HCT116 (cell line): ENCODE measurements around the gene RPL41. TPM values are rescaled to one million over a fixed set of nuclear protein-coding genes. Genes with fewer than 3 reads are reported as not detected.

Source experiments
- ATAC-seq: fragments of 200-7000 bp; cut with Tn5 transposase; 2 replicates; pipeline ENCODE4 v1.9.1; 2020; ENCODE audit warnings: mild to moderate bottlenecking, moderate library complexity
- BruUV-seq: library from RNA; stranded (reverse); fragments of 400-500 nt; replicated peaks from 2 replicates; lab custom pipeline; 2021; lab: Mats Ljungman, UMichigan
- CTCF ChIA-PET: fragments of 300-600 bp; sonication (Branson Sonifier 250); formaldehyde crosslinking; loops from one replicate; lab custom pipeline; 2021; ENCODE audit warnings: antibody characterized with exemption; lab: Charles Lee
- POLR2A ChIA-PET: fragments of 300-600, 350-600 bp; sonication (Branson Sonifier 250); formaldehyde crosslinking; loops from one replicate; lab custom pipeline; 2021; ENCODE audit warnings: antibody characterized with exemption; lab: Charles Lee
- RAD21 ChIA-PET, 2 experiments: fragments of 300-600 bp; sonication (Branson Sonifier 250); formaldehyde crosslinking; loops; one replicate each; lab custom pipeline; 2023; ENCODE audit warnings: low total read pairs in 2 of 2; ENCODE audit not compliant: uncharacterized antibody in 2 of 2, unreplicated experiment in 2 of 2, low non-redundant PET in 1 of 2; lab: Charles Lee
- DNase-seq: peaks from one replicate; pipeline ENCODE4 v3.0.0-alpha.2; 2010; ENCODE audit warnings: low read depth, low spot score
- H2AFZ ChIP-seq: fragments of 200-600 bp; shearing (Covaris generic), sonication (generic); 2 replicates; pipeline ENCODE4 v1.6.1; 2017; ENCODE audit warnings: low read depth, mixed run types, mixed read lengths, antibody characterized with exemption, low read length; ENCODE audit not compliant: poor library complexity, severe bottlenecking
- H3K27ac ChIP-seq: 2 replicates; pipeline ENCODE4 v1.5.1; 2012; ENCODE audit warnings: low read depth, low read length
- H3K27me3 ChIP-seq: fragments of 200-600 bp; sonication (generic); 2 replicates; pipeline ENCODE4 v1.6.1; 2016; ENCODE audit warnings: mixed run types, low read length, mixed read lengths; ENCODE audit not compliant: insufficient read depth
- H3K36me3 ChIP-seq, 2 experiments: fragments of 200-500 bp in 1 of 2; fragments of 200-600 bp in 1 of 2; sonication (Bioruptor generic) in 1 of 2; sonication (generic) in 1 of 2; 2 replicates each; pipeline versions ENCODE4 v1.5.1 to v1.6.1; 2014 to 2016; ENCODE audit warnings: low read length in 2 of 2, inconsistent platforms in 1 of 2, mixed read lengths in 1 of 2, mixed run types in 1 of 2; ENCODE audit not compliant: insufficient read depth in 2 of 2, control insufficient read depth in 1 of 2
- H3K4me1 ChIP-seq, 2 experiments: fragments of 200-600 bp in 1 of 2; sonication (generic) in 1 of 2; 2 replicates each; pipeline versions ENCODE4 v1.5.1 to v1.6.1; 2012 to 2017; ENCODE audit warnings: low read length in 2 of 2, inconsistent platforms in 1 of 2, mild to moderate bottlenecking in 1 of 2, mixed read lengths in 1 of 2, mixed run types in 1 of 2, moderate library complexity in 1 of 2; ENCODE audit not compliant: insufficient read depth in 2 of 2, control insufficient read depth in 1 of 2
- H3K4me2 ChIP-seq: fragments of 200-600 bp; sonication (generic); 2 replicates; pipeline ENCODE4 v1.6.1; 2017; ENCODE audit warnings: mixed run types, low read length, mixed read lengths
- H3K4me3 ChIP-seq, 2 experiments: fragments of 200-600 bp in 1 of 2; sonication (generic) in 1 of 2; replicated peaks in 1 of 2; 2 replicates each; pipeline ENCODE4 v1.5.1; 2011 to 2016; ENCODE audit warnings: low read length in 2 of 2, control low read depth in 1 of 2, low read depth in 1 of 2, mild to moderate bottlenecking in 1 of 2, mixed read lengths in 1 of 2, mixed run types in 1 of 2
- H3K79me2 ChIP-seq: fragments of 200-600 bp; sonication (generic); 2 replicates; pipeline ENCODE4 v1.6.1; 2017; ENCODE audit warnings: mild to moderate bottlenecking, mixed run types, low read length, moderate library complexity, mixed read lengths; ENCODE audit not compliant: insufficient read depth
- H3K9ac ChIP-seq: fragments of 200-600 bp; sonication (generic); 2 replicates; pipeline ENCODE4 v1.6.1; 2016; ENCODE audit warnings: low read length, mixed read lengths
- H3K9me2 ChIP-seq: fragments of 200-600 bp; sonication (generic), shearing (Covaris generic); 2 replicates; pipeline ENCODE4 v1.6.1; 2017; ENCODE audit warnings: mixed run types, mild to moderate bottlenecking, moderate library complexity; ENCODE audit not compliant: insufficient read depth
- H3K9me3 ChIP-seq, 2 experiments: fragments of 200-500 bp in 1 of 2; fragments of 200-600 bp in 1 of 2; sonication (Bioruptor generic) in 1 of 2; sonication (generic) in 1 of 2; 2 replicates each; pipeline ENCODE4 v1.6.1; 2014 to 2017; ENCODE audit warnings: low read length in 2 of 2, mixed read lengths in 2 of 2, inconsistent platforms in 1 of 2, low read depth in 1 of 2, mild to moderate bottlenecking in 1 of 2, mixed run types in 1 of 2, moderate library complexity in 1 of 2; ENCODE audit not compliant: control insufficient read depth in 1 of 2, insufficient read depth in 1 of 2
- H4K20me1 ChIP-seq: fragments of 200-600 bp; sonication (generic), shearing (Covaris generic); 2 replicates; pipeline ENCODE4 v1.6.1; 2017; ENCODE audit warnings: mixed run types, mild to moderate bottlenecking, moderate library complexity; ENCODE audit not compliant: insufficient read depth
- ATF3 ChIP-seq: IDR thresholded peaks from 2 replicates; pipeline ENCODE4 v1.6.1; 2012
- CEBPB ChIP-seq: IDR thresholded peaks from 2 replicates; pipeline ENCODE4 v1.6.1; 2012; ENCODE audit warnings: low read depth
- EZH2phosphoT487 ChIP-seq: fragments of 200-600 bp; IDR thresholded peaks from 2 replicates; pipeline ENCODE4 v1.6.1; 2018; ENCODE audit warnings: antibody characterized with exemption, borderline replicate concordance
- JUND ChIP-seq: IDR thresholded peaks from 2 replicates; pipeline ENCODE4 v1.6.1; 2012
- POLR2A ChIP-seq: IDR thresholded peaks from 2 replicates; pipeline ENCODE4 v1.7.0; 2011; ENCODE audit warnings: borderline replicate concordance; ENCODE audit not compliant: insufficient read depth, insufficient read length; ENCODE audit errors: extremely low read depth
- POLR2AphosphoS5 ChIP-seq: IDR thresholded peaks from 2 replicates; pipeline ENCODE4 v1.6.1; 2011; ENCODE audit warnings: mild to moderate bottlenecking, low read depth, low read length, moderate library complexity
- REST ChIP-seq: IDR thresholded peaks from 2 replicates; pipeline ENCODE4 v1.6.1; 2012; ENCODE audit warnings: low read depth
- SIN3A ChIP-seq: IDR thresholded peaks from 2 replicates; pipeline ENCODE4 v1.6.1; 2012; ENCODE audit warnings: low read depth
- SRF ChIP-seq: IDR thresholded peaks from 2 replicates; pipeline ENCODE4 v1.6.1; 2012; ENCODE audit warnings: low read depth
- TCF7L2 ChIP-seq: IDR thresholded peaks from 2 replicates; pipeline ENCODE4 v1.7.0; 2011; ENCODE audit warnings: borderline replicate concordance, inconsistent platforms; ENCODE audit not compliant: insufficient read depth, insufficient read length; ENCODE audit errors: extremely low read depth
- YY1 ChIP-seq: IDR thresholded peaks from 2 replicates; pipeline ENCODE4 v1.6.1; 2011; ENCODE audit warnings: low read length, low read depth, moderate library complexity, mild to moderate bottlenecking; ENCODE audit not compliant: insufficient replicate concordance; ENCODE audit errors: extremely low read depth
- ZFX ChIP-seq: fragments of 450-650 bp; IDR thresholded peaks from 2 replicates; pipeline ENCODE4 v1.6.1; 2017
- ZNF274 ChIP-seq: fragments of 200-500 bp; sonication (Bioruptor generic); IDR thresholded peaks from 2 replicates; pipeline ENCODE4 v1.6.1; 2014; ENCODE audit warnings: mild to moderate bottlenecking, low read depth, low read length, inconsistent platforms
- intact Hi-C: fragments of 100-400 bp; cut with micrococcal nuclease; formaldehyde crosslinking; loops from 2 replicates; pipeline ENCODE4 v1.10.0; 2022
- total RNA-seq: library from RNA; stranded (reverse); gene quantifications from one replicate; pipeline ENCODE4 v1.2.1, GENCODE V29; 2021; ENCODE audit not compliant: unreplicated experiment
- TF ChIP-seq, protein P1 (sequence below): IDR thresholded peaks from 2 replicates; pipeline ENCODE4 v1.6.1; 2011; ENCODE audit warnings: mild to moderate bottlenecking, low read length, moderate library complexity; ENCODE audit not compliant: insufficient replicate concordance; ENCODE audit errors: extremely low read depth

Gene RPL41
- total RNA-seq, 1 experiment from 2014 or later = 4,327 TPM

- TF ChIP-seq, protein P1, sequence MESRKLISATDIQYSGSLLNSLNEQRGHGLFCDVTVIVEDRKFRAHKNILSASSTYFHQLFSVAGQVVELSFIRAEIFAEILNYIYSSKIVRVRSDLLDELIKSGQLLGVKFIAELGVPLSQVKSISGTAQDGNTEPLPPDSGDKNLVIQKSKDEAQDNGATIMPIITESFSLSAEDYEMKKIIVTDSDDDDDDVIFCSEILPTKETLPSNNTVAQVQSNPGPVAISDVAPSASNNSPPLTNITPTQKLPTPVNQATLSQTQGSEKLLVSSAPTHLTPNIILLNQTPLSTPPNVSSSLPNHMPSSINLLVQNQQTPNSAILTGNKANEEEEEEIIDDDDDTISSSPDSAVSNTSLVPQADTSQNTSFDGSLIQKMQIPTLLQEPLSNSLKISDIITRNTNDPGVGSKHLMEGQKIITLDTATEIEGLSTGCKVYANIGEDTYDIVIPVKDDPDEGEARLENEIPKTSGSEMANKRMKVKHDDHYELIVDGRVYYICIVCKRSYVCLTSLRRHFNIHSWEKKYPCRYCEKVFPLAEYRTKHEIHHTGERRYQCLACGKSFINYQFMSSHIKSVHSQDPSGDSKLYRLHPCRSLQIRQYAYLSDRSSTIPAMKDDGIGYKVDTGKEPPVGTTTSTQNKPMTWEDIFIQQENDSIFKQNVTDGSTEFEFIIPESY = no peak
- no peak for TF ChIP-seq CEBPB
- TF ChIP-seq ZNF274 = no peak
- TF ChIP-seq EZH2phosphoT487 = no peak
- TF ChIP-seq, all 23 proteins: peak for 0
These were observed 17.8 kb upstream of the RPL41 start (continued) for GRCh38 chr12:56098592-56098991.

- CTCF ChIA-PET = no interaction called here
- Histone ChIP-seq H3K36me3 (peaks cover 16 to 23% of the 10 kb centered on the region in 2 experiments; a peak in 3 of 4 replicates), H3K4me2 (no peak overlapping the region), H3K9ac (no peak overlapping the region), H2AFZ (no peak overlapping the region), H3K27ac (no peak overlapping the region), H3K27me3 (no peaks in the 10 kb centered on the region)
- RAD21 ChIA-PET = no interaction called here
- no peak for ATAC-seq
- intact Hi-C loops = no loop called here
- no peak for DNase-seq
- TF ChIP-seq JUND (no peak), SIN3A (no peak), YY1 (no peak), POLR2A (no peak), TCF7L2 (no peak), SRF (no peak), REST (no peak), ATF3 (no peak), ZNF274 (no peak), CEBPB (no peak), POLR2AphosphoS5 (no peak), ZFX (no peak)
- TF ChIP-seq, all 23 proteins: peak for 0
- no TSS peak for BruUV-seq
- Histone ChIP-seq H3K9me3 (no peaks in the 10 kb centered on the region), H3K79me2 (peaks cover 6% of the 10 kb centered on the region), H3K9me2 (no peaks in the 10 kb centered on the region), H3K4me3 (no peak overlapping the region), H3K4me1 (peaks cover 4 to 11% of the 10 kb centered on the region in 2 experiments), H4K20me1 (no peaks in the 10 kb centered on the region)
- POLR2A ChIA-PET = interaction anchor here (1.2 kb wide), 1 partner anchor 55 kb away, joined by 3 read pairs; no protein-coding TSS in a partner anchor
These were observed 16.6 kb upstream of the RPL41 start for GRCh38 chr12:56099787-56100186.
